T-cell (primary cell): ENCODE data around the gene GBF1. TPM values are rescaled to one million over a fixed set of nuclear protein-coding genes. Genes with fewer than 3 reads are reported as not detected.

Source experiments
- ATAC-seq, 4 experiments: fragments of 200-7000 bp in 3 of 4; fragments of 150-1000 bp in 1 of 4; cut with Tn5 transposase; replicated peaks in 1 of 4; 1 replicate in 3 of 4; 2 replicates in 1 of 4; pipeline ENCODE4 v1.10.0; 2021; ENCODE audit warnings: moderate library complexity in 3 of 4, mild to moderate bottlenecking in 2 of 4, moderate number of reproducible peaks in 1 of 4
- CTCF ChIA-PET, 2 donors: fragments of 300-600 bp; sonication (Branson Sonifier 250); formaldehyde crosslinking; loops; one replicate each; lab custom pipeline; 2022; ENCODE audit warnings: antibody characterized with exemption in 2 of 2; lab: Charles Lee
- POLR2A ChIA-PET, 2 donors: fragments of 300-600 bp; sonication (Branson Sonifier 250); formaldehyde crosslinking; loops; one replicate each; lab custom pipeline; 2022; ENCODE audit warnings: antibody characterized with exemption in 2 of 2; lab: Charles Lee
- DNase-seq, 35 experiments: peaks; one replicate each; pipeline versions ENCODE4 v3.0.0 to v3.0.0-alpha.2; 2013 to 2023
- H3K27ac ChIP-seq: one replicate; pipeline ENCODE4 v1.5.1; 2013; ENCODE audit warnings: low read length
- H3K27me3 ChIP-seq, 2 experiments: replicated peaks in 1 of 2; 1 replicate in 1 of 2; 2 replicates in 1 of 2; pipeline versions ENCODE4 v1.6.1 to v1.7.0; 2013; ENCODE audit warnings: low read length in 1 of 2, mixed read lengths in 1 of 2; ENCODE audit not compliant: control insufficient read depth in 2 of 2, insufficient read depth in 2 of 2; ENCODE audit errors: extremely low read depth in 1 of 2
- H3K36me3 ChIP-seq, 2 donors: 1 replicate in 1 of 2; 2 replicates in 1 of 2; pipeline versions ENCODE4 v1.6.1 to v1.7.0; 2013; ENCODE audit warnings: low read length in 1 of 2; ENCODE audit not compliant: control insufficient read depth in 2 of 2, insufficient read depth in 1 of 2; ENCODE audit errors: extremely low read depth in 1 of 2
- H3K4me1 ChIP-seq, 2 experiments: 1 replicate in 1 of 2; 2 replicates in 1 of 2; pipeline versions ENCODE4 v1.6.1 to v1.7.0; 2013; ENCODE audit warnings: low read length in 2 of 2, mixed read lengths in 1 of 2; ENCODE audit not compliant: insufficient read depth in 2 of 2, control insufficient read depth in 1 of 2; ENCODE audit errors: extremely low read depth in 1 of 2
- H3K4me3 ChIP-seq, 2 donors: 1 replicate in 1 of 2; 2 replicates in 1 of 2; pipeline versions ENCODE4 v1.5.1 to v1.7.0; 2013; ENCODE audit warnings: mild to moderate bottlenecking in 2 of 2, low read length in 1 of 2, moderate library complexity in 1 of 2; ENCODE audit not compliant: control insufficient read depth in 1 of 2; ENCODE audit errors: extremely low read depth in 1 of 2
- H3K9me3 ChIP-seq: 2 replicates; pipeline ENCODE4 v1.7.0; 2013
- H3K27ac Mint-ChIP-seq, 2 donors: one replicate each; pipeline ENCODE4 v1.8.0; 2020 to 2021; ENCODE audit warnings: mild to moderate bottlenecking in 2 of 2, mixed read lengths in 2 of 2
- H3K27me3 Mint-ChIP-seq, 2 donors: one replicate each; pipeline ENCODE4 v1.8.0; 2021 to 2022; ENCODE audit warnings: mixed read lengths in 2 of 2
- H3K36me3 Mint-ChIP-seq: one replicate; pipeline ENCODE4 v1.8.0; 2021; ENCODE audit warnings: mixed read lengths
- H3K4me1 Mint-ChIP-seq, 3 donors: one replicate each; pipeline ENCODE4 v1.8.0; 2020 to 2022; ENCODE audit warnings: mixed read lengths in 3 of 3, mild to moderate bottlenecking in 1 of 3
- H3K4me3 Mint-ChIP-seq, 3 donors: one replicate each; pipeline ENCODE4 v1.8.0; 2020 to 2022; ENCODE audit warnings: mild to moderate bottlenecking in 3 of 3, mixed read lengths in 3 of 3, moderate library complexity in 3 of 3
- H3K9me3 Mint-ChIP-seq, 3 donors: one replicate each; pipeline ENCODE4 v1.8.0; 2020 to 2022; ENCODE audit warnings: mixed read lengths in 3 of 3
- WGBS: methylation state at CpG from one replicate; pipeline ENCODE4 v1.1.5; 2013; ENCODE audit warnings: missing lambda C conversion rate; ENCODE audit not compliant: insufficient coverage; 5-methylcytosine and 5-hydroxymethylcytosine counted together
- total RNA-seq, 35 experiments: library from RNA in 6 of 35; stranded (reverse) in 6 of 35; fragments of 120-200 nt in 1 of 35; gene quantifications; one replicate each; pipeline versions ENCODE4 v1.2.1 to v1.2.4 and lab custom pipeline; 2013 to 2026

The GBF1 gene
- total RNA-seq, 5 donors from 2014 or later (not counting 1 experiment from before 2014, with no cell fraction given), result 37.2 to 41.1 (median 38.7) TPM

DNA sequence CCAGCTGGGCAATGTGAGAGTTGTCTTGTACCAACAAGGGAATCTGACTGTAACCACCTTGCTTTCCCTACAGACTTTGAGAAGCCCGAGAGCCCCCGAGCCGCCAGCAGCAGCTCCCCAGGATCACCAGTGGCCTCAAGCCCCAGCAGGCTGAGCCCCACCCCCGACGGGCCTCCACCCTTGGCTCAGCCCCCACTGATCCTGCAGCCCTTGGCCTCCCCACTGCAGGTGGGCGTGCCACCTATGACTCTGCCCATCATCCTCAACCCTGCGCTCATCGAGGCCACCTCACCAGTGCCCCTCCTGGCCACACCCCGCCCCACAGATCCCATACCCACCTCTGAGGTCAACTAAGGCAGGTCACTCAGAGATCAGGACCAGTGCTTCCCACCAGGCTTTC, 136.7 kb downstream of the GBF1 start:
- H3K4me1 Mint-ChIP-seq, result peaks cover 0 to 2% (median 0%) of the 10 kb centered on the region in 3 donors
- no peak for ATAC-seq
- no peaks in the 10 kb centered on the region for H3K9me3 Mint-ChIP-seq
- Histone ChIP-seq H3K4me3 (no peak overlapping the region), H3K27me3 (no peaks in the 10 kb centered on the region), H3K36me3 (peaks cover 17 to 49% of the 10 kb centered on the region in 2 donors), H3K27ac (no peak overlapping the region), H3K4me1 (no peaks in the 10 kb centered on the region), H3K9me3 (no peaks in the 10 kb centered on the region)
- no peak for DNase-seq
- no peaks in the 10 kb centered on the region for H3K27me3 Mint-ChIP-seq
- 93% methylated on average over 9 of the region's 9 CpGs for WGBS
- H3K36me3 Mint-ChIP-seq, result peaks cover 30% of the 10 kb centered on the region
- ChIA-PET CTCF (interaction anchor here (0.6 to 0.7 kb wide), 3 partner anchors 16 to 338 kb away, joined by 3 to 6 read pairs (median 5); no protein-coding TSS in a partner anchor), POLR2A (interaction anchor here in 1 of 2 donors (0.7 kb wide), 1 partner anchor 81 kb away, joined by 3 read pairs; no protein-coding TSS in a partner anchor)
- H3K27ac Mint-ChIP-seq, result no peak overlapping the region
- H3K4me3 Mint-ChIP-seq, result no peak overlapping the region

- Mint-ChIP-seq H3K27ac (no peak overlapping the region), H3K36me3 (peaks cover 30% of the 10 kb centered on the region)
- ATAC-seq, result no peak
Measured at GRCh38 chr10:102382871-102383270, 137.5 kb downstream of the GBF1 start.

GRCh38 chr10:102384053-102384452, 138.7 kb downstream of the GBF1 start:
- no peak overlapping the region for H3K4me3 ChIP-seq
- H3K27ac ChIP-seq, result no peak overlapping the region
- Mint-ChIP-seq H3K36me3 (peaks cover 27% of the 10 kb centered on the region), H3K4me3 (no peak overlapping the region), H3K27me3 (no peaks in the 10 kb centered on the region), H3K4me1 (peaks cover 0 to 2% (median 0%) of the 10 kb centered on the region in 3 donors), H3K9me3 (no peaks in the 10 kb centered on the region), H3K27ac (no peak overlapping the region)
- H3K36me3 ChIP-seq, result peaks cover 14 to 35% of the 10 kb centered on the region in 2 donors
- no peaks in the 10 kb centered on the region for H3K9me3 ChIP-seq
- ChIA-PET CTCF (interaction anchor here (0.6 to 1.6 kb wide), 6 partner anchors 12 to 200 kb away, joined by 3 to 7 read pairs (median 6); no protein-coding TSS in a partner anchor), POLR2A (no interaction called here)
- no peaks in the 10 kb centered on the region for H3K27me3 ChIP-seq
- no peaks in the 10 kb centered on the region for H3K4me1 ChIP-seq
- ATAC-seq (peak in 1 of 4 experiments; percentile 54), DNase-seq (peak in 3 of 35 experiments; percentile 9 to 47 (median 18))
- 100% methylated on average over 1 of the region's 6 CpGs for WGBS

More at GRCh38 chr10:102382871-102383270, 137.5 kb downstream of the GBF1 start:
- Mint-ChIP-seq H3K4me1 (peaks cover 0 to 2% (median 0%) of the 10 kb centered on the region in 3 donors), H3K4me3 (no peak overlapping the region), H3K9me3 (no peaks in the 10 kb centered on the region), H3K27me3 (no peaks in the 10 kb centered on the region)
- Histone ChIP-seq H3K27ac (no peak overlapping the region), H3K9me3 (no peaks in the 10 kb centered on the region), H3K4me3 (no peak overlapping the region), H3K27me3 (no peaks in the 10 kb centered on the region), H3K4me1 (no peaks in the 10 kb centered on the region), H3K36me3 (peaks cover 17 to 44% of the 10 kb centered on the region in 2 donors)
- POLR2A ChIA-PET, result interaction anchor here (0.6 to 0.7 kb wide), 3 partner anchors 9 to 36 kb away, joined by 3 to 13 read pairs (median 6); no protein-coding TSS in a partner anchor
- CTCF ChIA-PET, result no interaction called here
- no peak for DNase-seq
- WGBS, result 100% methylated on average over 3 of the region's 8 CpGs

DNA sequence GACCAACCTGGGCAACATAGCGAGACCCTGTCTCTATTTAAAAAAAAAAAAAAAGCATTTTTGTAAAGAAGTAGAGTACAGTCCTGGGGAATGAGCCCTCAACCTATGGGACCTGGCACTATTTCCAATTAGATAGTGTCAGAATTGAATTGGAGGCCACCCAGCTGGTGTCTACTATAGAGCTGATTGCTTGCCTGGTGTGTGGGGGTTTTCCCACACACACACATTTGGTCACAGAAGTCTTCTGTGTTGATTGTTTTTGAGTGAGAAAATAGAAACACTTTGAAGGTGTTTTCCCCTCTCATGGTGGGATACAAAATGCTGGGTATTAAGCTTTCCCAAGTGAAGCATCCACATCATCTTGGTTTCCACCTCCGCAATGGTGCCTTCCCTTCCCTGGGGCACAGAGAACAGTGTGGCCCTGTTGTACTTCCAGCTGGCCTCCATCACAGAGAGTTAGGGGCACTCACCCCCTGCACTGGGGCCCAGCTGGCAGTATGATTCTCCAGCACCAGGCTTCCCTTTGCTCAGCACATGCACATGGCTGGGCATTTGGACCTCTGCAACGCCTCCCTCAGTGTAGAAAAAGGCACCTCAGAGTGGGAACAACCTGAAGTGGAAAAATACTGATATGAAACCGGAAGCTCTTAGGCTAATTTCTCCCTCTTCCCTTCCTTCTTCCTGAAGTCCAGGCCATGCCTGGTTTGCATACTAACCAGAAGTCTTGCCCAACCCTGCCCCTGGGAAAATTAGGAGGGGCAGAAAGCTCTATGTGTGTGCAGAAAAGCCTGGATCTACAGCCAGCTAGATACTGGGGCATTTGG, 139.5 kb downstream of the GBF1 start:
- POLR2A ChIA-PET, result interaction anchor here (0.6 to 1.3 kb wide), 2 partner anchors 11 to 67 kb away, joined by 4 to 5 read pairs; partner anchors contain the start of genes C10orf95 (in 1 of the 2) and NFKB2 (in 1 of the 2)

DNA sequence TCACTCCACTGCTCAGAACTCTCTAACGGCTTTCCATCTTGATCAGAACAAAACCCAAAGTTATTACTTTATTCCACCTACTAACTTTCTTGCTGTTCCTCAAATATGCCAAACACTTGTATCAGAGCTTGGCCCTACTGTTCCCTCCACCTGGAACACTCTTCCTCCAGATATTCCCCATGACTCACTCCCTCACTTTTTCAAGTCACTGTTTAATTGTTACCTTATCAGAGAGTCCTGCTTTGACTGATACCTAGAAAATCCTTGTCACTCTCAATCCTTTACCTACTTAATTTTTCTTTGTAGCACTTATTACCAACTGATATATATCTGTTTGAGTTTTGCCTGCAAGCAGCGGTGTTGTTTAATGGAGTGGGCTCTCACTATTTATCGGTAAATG, 144.6 kb downstream of the GBF1 start:
- POLR2A ChIA-PET, result interaction anchor here in 1 of 2 donors (0.7 kb wide), 1 partner anchor 105 kb away, joined by 4 read pairs; no protein-coding TSS in a partner anchor

More for the DNA sequence above, 139.5 kb downstream of the GBF1 start:
- peak overlapping the region; percentile 19 to 36 for H3K27ac Mint-ChIP-seq
- no peaks in the 10 kb centered on the region for H3K9me3 Mint-ChIP-seq
- no peak overlapping the region for H3K4me3 ChIP-seq
- no peaks in the 10 kb centered on the region for H3K4me1 ChIP-seq
- H3K27me3 ChIP-seq, result no peaks in the 10 kb centered on the region
- H3K4me3 Mint-ChIP-seq, result no peak overlapping the region
- no peak overlapping the region for H3K27ac ChIP-seq
- peaks cover 14 to 27% of the 10 kb centered on the region in 2 donors for H3K36me3 ChIP-seq
- WGBS, result no CpG with 5 or more reads among the region's 4 CpGs
- CTCF ChIA-PET, result interaction anchor here (0.6 to 1.6 kb wide), 8 partner anchors 12 to 199 kb away, joined by 3 to 7 read pairs (median 4); no protein-coding TSS in a partner anchor
- H3K27me3 Mint-ChIP-seq, result no peaks in the 10 kb centered on the region
- H3K4me1 Mint-ChIP-seq, result peaks cover 0 to 2% (median 0%) of the 10 kb centered on the region in 3 donors
- ATAC-seq, result no peak
- peaks cover 19% of the 10 kb centered on the region for H3K36me3 Mint-ChIP-seq
- H3K9me3 ChIP-seq, result no peaks in the 10 kb centered on the region
- DNase-seq, result peak in 1 of 35 experiments; percentile 21

GRCh38 chr10:102392306-102392705, 147.0 kb downstream of the GBF1 start:
- Histone ChIP-seq H3K27ac (no peak overlapping the region), H3K36me3 (peaks cover 0 to 11% of the 10 kb centered on the region in 2 donors), H3K27me3 (no peaks in the 10 kb centered on the region), H3K9me3 (no peaks in the 10 kb centered on the region), H3K4me1 (peaks cover 10 to 34% of the 10 kb centered on the region in 2 experiments), H3K4me3 (no peak overlapping the region)
- 93% methylated on average over 3 of the region's 5 CpGs for WGBS
- CTCF ChIA-PET, result interaction anchor here in 1 of 2 donors (0.6 kb wide), 1 partner anchor 231 kb away, joined by 5 read pairs; no protein-coding TSS in a partner anchor
- DNase-seq (no peak), ATAC-seq (no peak)
- Mint-ChIP-seq H3K4me1 (peaks cover 22 to 30% (median 26%) of the 10 kb centered on the region in 3 donors), H3K4me3 (peak overlapping the region in 1 of 3 donors; percentile 96), H3K27ac (no peak overlapping the region), H3K36me3 (peaks cover 5% of the 10 kb centered on the region), H3K27me3 (no peaks in the 10 kb centered on the region), H3K9me3 (no peaks in the 10 kb centered on the region)
- POLR2A ChIA-PET, result interaction anchor here (0.5 to 0.6 kb wide), 2 partner anchors 86 to 176 kb away, joined by 5 to 8 read pairs; no protein-coding TSS in a partner anchor

More for the DNA sequence above, 144.6 kb downstream of the GBF1 start:
- no peak overlapping the region for H3K27ac Mint-ChIP-seq
- no peaks in the 10 kb centered on the region for H3K27me3 Mint-ChIP-seq
- no peak overlapping the region for H3K4me3 ChIP-seq
- CTCF ChIA-PET, result interaction anchor here in 1 of 2 donors (0.5 to 1.3 kb wide), 3 partner anchors 18 to 109 kb away, joined by 3 to 5 read pairs (median 3); no protein-coding TSS in a partner anchor
- no peaks in the 10 kb centered on the region for H3K36me3 Mint-ChIP-seq
- no peaks in the 10 kb centered on the region for H3K9me3 ChIP-seq
- no peaks in the 10 kb centered on the region for H3K36me3 ChIP-seq
- H3K27ac ChIP-seq, result no peak overlapping the region
- H3K27me3 ChIP-seq, result no peaks in the 10 kb centered on the region
- ATAC-seq (no peak), DNase-seq (no peak)
- 100% methylated on average over 2 of the region's 3 CpGs for WGBS
- peaks cover 0 to 13% of the 10 kb centered on the region in 2 experiments for H3K4me1 ChIP-seq
- H3K4me3 Mint-ChIP-seq, result no peak overlapping the region
- no peaks in the 10 kb centered on the region for H3K9me3 Mint-ChIP-seq
- peaks cover 9 to 17% (median 9%) of the 10 kb centered on the region in 3 donors for H3K4me1 Mint-ChIP-seq
